GM18951 (cell line): Measurements from ENCODE around the gene ITFG1.

ENCODE experiments used
- POLR2A ChIP-seq: IDR thresholded peaks from 4 replicates; pipeline ENCODE4 v1.6.1; 2011; ENCODE audit warnings: mild to moderate bottlenecking; ENCODE audit not compliant: insufficient read length, insufficient read depth; ENCODE audit errors: extremely low read depth
- in situ Hi-C: fragments of 300-500 bp; cut with MboI; formaldehyde crosslinking; loops from one replicate; pipeline ENCODE4 v1.12.0; 2022; ENCODE audit warnings: low sequenced_read_pairs, mixed read lengths, inconsistent platforms; ENCODE audit not compliant: unreplicated experiment

Gene ITFG1

GRCh38 chr16:47426806-47427205, 34.1 kb downstream of the ITFG1 start:
- no peak for TF ChIP-seq POLR2A
- in situ Hi-C loops: no loop called here

- no peak for TF ChIP-seq POLR2A
- in situ Hi-C loops: no loop called here
Observed at GRCh38 chr16:47424846-47425245, 36.0 kb downstream of the ITFG1 start.

- in situ Hi-C loops: no loop called here
- TF ChIP-seq POLR2A: no peak
Observed at GRCh38 chr16:47416869-47417268, 44.0 kb downstream of the ITFG1 start.

GRCh38 chr16:47413041-47413440, 47.8 kb downstream of the ITFG1 start:
- in situ Hi-C loops: no loop called here
- TF ChIP-seq POLR2A: no peak

- in situ Hi-C loops: no loop called here
- TF ChIP-seq POLR2A: no peak
Observed at GRCh38 chr16:47408491-47408890, 52.4 kb downstream of the ITFG1 start.

GRCh38 chr16:47395733-47396498, 64.9 kb downstream of the ITFG1 start:
- in situ Hi-C loops: no loop called here
- no peak for TF ChIP-seq POLR2A

- TF ChIP-seq POLR2A: no peak
- in situ Hi-C loops: no loop called here
Observed at GRCh38 chr16:47392081-47392480, 68.8 kb downstream of the ITFG1 start.

- TF ChIP-seq POLR2A: no peak
- in situ Hi-C loops: no loop called here
Observed at GRCh38 chr16:47388705-47389104, 72.2 kb downstream of the ITFG1 start.

GRCh38 chr16:47387026-47387734, 73.7 kb downstream of the ITFG1 start:
- no peak for TF ChIP-seq POLR2A
- in situ Hi-C loops: no loop called here

GRCh38 chr16:47386201-47386718, 74.6 kb downstream of the ITFG1 start:
- TF ChIP-seq POLR2A: no peak
- in situ Hi-C loops: no loop called here

- TF ChIP-seq POLR2A: no peak
- in situ Hi-C loops: no loop called here
Observed at GRCh38 chr16:47382362-47382761, 78.5 kb downstream of the ITFG1 start.

- in situ Hi-C loops: no loop called here
- TF ChIP-seq POLR2A: no peak
Observed at GRCh38 chr16:47377154-47377553, 83.7 kb downstream of the ITFG1 start.

- in situ Hi-C loops: no loop called here
- no peak for TF ChIP-seq POLR2A
Observed at GRCh38 chr16:47375423-47375822, 85.4 kb downstream of the ITFG1 start.

- TF ChIP-seq POLR2A: no peak
Observed at GRCh38 chr16:47374629-47375028, 86.2 kb downstream of the ITFG1 start.

More at GRCh38 chr16:47374629-47375028, 86.2 kb downstream of the ITFG1 start:
- in situ Hi-C loops: no loop called here
